HTR-8/SVneo (cell line): ENCODE results near the gene APOL2.
"Not testable (repeated sequence)": the region's sequence is repeated elsewhere in the genome, so short reads cannot be mapped to it uniquely, and the experiment has no call there.

Experiments used
- DNase-seq: peaks from one replicate; pipeline ENCODE4 v3.0.0; 2011; ENCODE audit warnings: low spot score, mixed read lengths; ENCODE audit not compliant: insufficient read length
- FAIRE-seq: peaks from 2 replicates; lab custom pipeline; 2011; peaks lifted over from hg19 to GRCh38; lab: Jason Lieb, UNC

The APOL2 gene, protein sequence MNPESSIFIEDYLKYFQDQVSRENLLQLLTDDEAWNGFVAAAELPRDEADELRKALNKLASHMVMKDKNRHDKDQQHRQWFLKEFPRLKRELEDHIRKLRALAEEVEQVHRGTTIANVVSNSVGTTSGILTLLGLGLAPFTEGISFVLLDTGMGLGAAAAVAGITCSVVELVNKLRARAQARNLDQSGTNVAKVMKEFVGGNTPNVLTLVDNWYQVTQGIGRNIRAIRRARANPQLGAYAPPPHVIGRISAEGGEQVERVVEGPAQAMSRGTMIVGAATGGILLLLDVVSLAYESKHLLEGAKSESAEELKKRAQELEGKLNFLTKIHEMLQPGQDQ

DNA sequence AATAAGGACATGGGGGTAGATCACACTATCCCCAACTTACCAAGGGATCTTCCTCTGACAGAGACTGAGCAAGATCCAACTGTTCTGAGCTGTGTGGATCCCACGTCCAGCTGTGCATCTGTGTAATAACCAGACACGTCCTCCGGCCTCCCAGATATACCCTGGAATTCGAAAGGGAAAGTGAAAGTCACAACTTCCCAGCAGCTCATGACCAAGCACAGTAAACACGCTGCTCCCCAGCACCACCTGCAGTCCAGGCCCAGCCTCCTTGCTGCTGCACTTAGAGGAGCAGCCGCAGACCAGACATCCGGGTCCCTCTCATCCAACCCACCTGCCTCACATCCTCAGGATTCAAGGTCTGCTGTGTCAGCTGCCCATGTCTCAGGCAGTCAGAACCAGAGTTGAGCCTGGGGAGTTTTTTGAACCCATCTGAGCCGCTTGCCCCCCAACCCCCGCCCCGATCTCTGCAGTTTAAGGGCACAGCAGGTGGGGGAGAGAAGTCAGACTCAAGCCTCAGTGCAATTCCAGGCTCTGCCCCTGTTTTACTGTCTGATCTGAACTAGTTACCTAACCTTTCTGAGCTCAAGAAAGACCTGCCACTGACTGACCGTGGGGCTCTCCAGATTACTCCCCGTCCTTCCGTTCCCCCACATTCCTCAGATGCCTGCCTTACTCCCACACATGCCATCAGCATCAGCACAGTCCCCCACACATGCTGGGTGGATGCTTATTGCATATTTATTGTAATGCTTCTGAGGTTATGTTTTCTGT is at the start of gene APOL2:
Gene APOL2, minus strand, starts transcription at position 127 of the 771 bp plus-strand sequence. CDS start 6,365 bp downstream, outside the sequence.
- peak; percentile 83 for DNase-seq
- FAIRE-seq: peak; percentile 71

DNA sequence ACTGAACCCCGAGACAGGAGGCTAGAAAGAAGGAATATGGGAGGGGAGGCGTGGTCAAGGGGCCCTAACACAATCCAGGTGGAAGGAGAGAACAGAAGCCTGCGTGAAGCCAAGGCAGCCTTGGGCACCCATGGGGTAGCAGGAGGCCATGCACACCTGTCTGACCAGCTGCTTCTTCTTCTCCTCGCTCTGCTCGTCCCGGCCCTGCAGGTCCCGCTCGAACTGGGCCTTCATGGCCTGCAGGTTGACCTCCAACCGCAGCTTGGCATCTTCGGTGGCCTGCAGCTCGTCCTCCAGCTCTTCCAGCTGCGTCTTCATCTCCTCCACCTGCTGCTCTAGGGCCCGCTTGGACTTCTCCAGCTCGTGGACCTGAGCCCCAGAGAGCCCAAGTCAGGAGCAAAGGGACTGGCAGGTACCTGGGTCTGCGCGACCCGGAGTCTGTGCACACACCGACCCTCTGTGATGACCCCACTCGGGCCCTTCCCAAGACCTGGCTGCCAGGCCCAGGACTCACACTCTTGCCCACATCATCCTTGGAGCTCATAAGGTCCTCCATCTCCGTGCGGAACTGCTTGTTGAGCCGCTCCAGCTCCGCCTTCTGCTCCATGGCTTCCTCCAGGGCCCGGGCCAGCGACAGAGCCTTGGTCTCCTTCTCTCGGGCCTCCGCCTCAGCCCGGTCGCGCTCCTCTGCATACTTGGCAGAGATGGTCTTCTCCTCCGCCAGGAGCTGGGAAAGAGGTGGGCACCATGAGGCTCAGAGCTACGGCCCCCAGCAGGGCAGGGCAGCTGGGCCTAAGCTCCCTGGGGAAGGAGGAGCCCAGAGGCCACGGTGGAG is 49.5 kb upstream of the APOL2 start:
- DNase-seq (no peak), FAIRE-seq (no peak)

DNA sequence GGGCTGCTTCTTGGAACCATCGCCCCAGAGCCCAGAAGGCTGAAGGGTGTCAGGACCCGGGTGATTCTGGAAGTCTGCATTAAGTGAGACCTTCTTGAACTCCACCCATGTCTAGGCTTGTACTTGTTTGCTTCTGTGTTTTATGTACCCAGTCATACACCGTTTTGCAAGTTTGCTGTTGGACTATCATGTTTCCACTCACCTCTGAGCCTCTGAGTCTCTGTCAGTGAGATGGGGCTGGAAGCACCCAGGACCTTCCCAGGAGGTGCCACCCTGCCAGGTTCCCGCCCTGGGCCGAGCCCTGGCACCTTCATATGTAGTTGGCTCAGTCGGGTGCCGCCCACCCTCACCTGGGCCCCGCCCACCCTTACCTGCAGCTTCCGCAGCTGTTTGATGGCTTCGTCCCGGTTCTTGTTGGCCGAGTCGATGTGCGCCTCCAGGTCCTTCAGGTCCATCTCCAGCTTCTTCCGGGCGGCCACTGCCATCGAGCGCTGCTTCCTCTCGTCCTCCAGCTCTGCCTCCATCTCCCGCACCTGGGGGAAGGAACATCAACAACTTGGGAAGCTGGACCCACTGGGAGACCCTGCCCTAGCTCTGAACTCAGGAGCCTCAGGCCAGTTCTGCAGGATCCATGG is 48.7 kb upstream of the APOL2 start:
- FAIRE-seq (no peak), DNase-seq (no peak)

DNA sequence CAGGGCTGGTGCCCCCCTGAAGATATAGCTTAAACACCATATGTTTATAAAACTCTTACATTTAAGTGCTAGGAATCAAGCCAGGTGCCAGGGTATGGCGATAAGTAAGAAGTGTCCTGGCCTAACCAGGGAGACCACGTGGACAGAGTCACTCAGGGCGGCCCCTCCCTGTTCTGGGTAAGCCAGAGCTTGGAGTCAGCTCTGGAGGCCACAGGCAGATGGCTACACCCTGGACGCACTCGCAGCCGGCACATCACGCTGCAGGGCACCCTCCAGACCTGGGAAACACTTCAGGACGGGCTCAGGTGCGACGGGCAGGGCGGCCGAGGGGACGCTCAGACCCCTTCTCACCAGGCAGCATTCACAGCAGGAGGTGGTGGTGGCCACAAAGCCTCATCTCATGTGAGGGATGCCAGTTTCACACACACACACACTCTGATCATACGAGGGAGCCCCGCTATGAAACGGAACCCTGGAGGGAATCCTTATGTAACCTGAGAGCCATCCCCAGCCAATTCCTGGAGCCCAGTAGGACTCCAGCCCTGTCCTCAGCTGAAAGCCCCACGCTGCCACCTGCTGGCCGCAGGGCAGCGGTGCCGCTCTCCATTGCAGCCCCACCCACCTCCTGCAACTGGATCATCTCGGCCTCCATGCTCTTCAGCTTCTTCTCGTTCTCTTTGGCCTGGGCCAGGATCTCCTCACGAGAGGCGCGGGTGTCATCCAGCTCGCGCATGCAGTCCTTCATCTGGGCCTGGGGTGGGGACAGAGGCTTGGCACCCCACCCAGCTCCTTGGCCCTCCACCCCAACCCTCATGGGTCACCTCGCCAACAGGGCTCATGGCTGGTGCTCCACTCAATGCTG is 47.0 kb upstream of the APOL2 start:
- DNase-seq (peak; percentile 70), FAIRE-seq (no peak)

DNA sequence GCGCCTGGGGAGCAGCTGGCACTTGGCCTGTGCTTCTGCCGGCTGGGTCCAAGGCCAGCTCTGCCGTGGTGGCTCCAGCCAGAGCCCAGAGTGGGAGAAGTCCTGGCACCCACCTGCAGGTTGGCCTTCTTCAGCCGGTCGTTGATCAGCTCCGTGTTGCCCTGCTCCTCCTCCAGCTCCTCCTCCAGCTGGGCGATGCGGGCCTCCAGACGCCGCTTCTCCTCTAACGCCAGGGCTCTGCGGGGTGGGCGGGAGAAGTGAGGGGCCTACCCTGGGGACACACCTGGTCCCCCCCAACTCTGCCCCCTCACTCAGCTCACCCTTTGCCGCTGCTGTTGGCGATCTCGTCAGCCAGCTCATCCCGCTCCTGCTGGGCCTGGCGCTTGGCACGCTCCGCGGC is 46.2 kb upstream of the APOL2 start:
- no peak for DNase-seq
- no peak for FAIRE-seq

DNA sequence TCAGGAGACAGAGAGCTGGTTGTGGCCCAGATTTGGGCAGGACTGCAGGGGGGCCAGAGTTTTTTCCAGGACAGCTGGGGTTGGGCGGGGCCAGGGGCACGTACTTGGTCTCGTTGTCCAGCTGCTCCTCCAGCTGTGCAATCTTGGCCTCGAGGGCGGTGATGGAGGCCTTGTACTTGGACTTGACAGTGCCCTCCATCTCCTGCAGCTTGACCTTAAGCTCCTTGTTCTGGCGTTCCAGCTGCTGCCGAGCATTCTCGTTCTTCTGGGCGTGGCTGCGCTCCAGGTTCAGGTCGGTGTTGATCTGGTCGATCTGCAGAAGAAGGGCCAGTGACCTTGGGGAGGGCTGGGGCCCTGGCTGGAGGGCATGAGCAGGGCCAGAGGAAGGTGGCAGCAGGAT is 45.7 kb upstream of the APOL2 start:
- DNase-seq: no peak
- no peak for FAIRE-seq

DNA sequence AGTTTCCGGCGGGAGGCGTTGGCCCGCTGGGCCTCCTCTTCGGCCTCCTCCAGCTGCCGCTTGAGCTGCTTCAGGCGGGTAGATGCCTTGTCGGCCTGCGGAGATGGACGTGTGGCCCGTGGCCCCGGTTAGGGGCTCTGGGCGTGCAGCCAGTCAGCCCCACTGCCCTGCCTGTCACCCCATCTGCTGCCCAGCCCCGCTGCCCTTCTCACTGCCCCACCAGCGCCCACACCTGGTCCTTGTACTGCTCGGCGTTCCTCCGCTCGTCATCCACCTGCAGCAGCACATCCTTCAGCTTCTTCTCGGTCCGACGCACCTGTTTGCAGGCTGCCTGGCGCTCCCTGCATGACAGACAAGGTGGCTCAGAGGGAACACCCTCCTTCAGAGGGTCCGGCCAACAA is 44.8 kb upstream of the APOL2 start:
- FAIRE-seq (no peak), DNase-seq (no peak)

DNA sequence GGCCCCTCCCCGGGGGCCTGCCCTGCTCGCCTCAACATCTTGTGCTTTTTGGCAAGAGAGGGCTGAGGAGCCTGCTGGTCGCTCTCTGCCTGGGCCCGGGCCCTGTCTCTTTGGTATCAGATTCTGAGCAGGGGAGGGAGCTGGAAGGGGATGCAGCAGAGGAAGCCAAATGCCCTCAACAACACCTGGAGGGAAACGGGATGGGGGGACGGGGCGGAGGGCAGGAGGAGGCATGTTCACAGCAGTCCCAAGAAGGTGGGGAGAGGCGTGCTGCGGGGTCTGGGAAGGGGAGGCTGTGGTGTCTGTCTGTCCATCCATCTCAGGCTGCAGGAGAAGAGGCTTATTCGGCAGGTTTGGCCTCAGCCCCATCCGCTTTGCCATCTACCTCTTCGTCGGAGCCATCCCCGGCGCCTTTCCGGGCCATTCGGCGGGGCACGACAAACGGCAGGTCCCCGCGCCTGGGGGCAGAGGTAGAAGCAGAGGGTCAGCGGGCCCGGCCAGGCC is 43.1 kb upstream of the APOL2 start:
- no peak for FAIRE-seq
- no peak for DNase-seq

DNA sequence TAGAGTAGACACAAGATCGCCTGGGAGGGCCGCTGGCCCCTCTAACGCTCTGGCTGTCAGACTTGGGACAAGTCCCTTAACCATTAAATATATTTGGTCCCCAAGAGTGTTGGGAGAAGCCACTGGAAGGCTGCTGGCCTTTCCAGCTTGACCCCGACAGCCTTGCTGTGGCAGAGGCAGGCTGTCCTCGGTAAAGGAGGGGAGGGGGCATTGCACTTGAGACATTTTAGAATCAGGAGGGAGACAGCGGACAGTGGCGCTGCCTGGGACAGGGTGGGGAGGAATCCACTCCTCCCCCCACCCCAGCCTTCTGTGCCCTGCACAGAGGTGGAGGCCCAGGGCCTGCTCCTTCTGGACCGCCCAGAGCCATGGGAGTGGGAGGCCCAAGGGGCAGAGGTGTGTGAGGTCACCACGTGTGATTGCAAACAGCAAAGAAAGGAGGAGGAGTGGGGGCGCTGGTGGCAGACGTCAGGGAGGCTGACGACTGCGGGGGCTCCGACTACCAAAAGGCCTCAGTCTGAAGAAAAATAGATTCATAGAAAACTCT is 42.5 kb upstream of the APOL2 start:
- DNase-seq (no peak), FAIRE-seq (no peak)

DNA sequence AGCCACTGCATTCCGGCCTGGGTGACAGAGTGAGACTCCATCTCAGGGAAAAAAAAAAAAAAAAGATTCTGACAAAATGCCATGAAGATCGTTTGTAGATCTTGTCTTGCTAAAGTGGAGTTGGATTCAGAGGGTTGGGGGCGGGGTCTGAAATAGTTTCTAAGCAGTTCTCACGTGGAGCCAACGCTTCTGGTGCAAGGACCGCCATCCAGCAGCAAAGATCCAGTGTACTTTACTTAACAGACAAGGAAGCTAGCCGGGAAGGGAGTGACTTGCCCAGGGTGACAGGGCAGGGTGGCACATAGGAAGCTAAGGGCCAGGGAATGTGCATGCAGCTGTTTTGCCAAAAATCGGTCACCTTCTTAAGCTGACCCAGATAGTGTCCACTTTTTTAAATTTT is 41.1 kb upstream of the APOL2 start:
- DNase-seq: no peak
- FAIRE-seq: no peak

DNA sequence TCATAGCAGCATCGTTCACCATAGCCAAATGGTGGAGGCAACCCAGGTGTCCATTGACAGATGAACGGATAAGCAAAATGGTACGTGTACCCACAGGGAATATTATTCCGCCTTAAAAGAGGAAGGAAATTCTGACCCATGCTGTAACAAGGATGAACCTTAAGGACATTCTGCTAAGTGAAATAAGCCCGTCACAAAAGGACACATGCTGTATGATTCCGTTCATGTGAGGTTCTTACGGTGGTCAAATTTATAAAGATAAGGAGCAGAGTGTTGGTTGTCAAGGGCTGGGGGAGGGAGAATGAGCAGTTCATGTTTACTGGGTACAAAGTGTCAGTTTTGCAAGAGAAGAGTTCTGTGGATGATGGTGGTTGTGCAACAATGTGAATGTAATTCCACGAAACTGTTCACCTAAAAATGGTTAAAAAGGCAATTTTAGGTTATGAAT is 39.9 kb upstream of the APOL2 start:
- FAIRE-seq (no peak), DNase-seq (no peak)

DNA sequence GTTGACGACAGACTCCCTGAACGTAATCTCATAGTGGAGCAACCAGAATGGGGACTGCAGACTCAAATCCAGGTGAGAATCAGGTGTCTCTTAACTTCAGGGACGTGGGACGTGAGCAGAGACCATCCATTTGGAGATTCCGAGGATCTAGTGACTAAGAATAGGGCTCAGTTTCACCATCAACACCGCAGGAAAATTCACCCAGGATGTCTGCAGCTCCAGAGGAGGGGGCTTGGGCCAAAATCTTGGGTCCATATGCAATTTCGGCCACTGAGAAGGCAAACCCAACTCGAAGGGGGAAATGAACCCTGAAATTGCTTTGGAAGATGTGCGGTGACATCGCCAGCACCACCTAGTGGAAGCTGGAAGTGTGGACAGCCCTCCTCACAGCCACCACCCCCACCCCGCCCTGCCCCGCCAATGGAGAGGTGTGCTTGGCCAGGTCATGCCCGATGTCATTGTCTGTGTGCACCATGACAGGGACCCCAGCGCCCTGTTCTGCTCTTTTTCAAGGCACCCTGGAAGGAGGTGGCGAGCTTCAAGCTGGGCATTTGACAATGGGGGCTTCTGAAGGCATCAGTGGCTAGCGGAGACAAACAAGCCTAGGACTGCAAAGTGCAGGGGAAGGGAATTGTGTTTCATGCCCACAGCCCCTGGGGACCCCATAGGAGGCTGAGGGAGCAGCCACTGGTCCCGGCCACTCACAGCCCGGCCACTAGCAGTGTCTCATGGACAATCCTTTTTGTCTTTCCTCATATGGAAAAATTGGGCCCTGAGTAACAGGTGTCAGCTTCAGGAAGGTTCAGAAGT is 38.4 kb upstream of the APOL2 start:
- peak; percentile 42 for FAIRE-seq
- peak; percentile 44 for DNase-seq

DNA sequence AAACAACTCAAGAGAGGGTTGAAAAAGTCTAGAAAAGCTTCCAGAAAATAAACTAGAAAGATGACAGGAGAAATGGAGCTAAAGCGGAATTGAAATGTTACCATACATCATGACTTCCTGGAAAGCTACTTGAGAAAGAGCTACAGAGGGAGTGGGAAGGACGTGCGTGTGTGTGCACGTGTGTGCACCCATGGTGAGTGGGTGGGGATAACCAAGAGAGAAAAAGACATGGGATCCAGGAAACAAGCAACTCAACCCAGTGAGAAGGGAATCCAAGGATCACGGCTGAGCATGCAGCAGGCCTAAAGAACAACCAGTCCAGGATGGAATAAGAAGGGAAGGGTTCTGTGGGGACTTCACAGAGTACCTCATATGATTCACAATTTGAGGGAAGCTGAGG is 35.2 kb upstream of the APOL2 start:
- DNase-seq: no peak
- FAIRE-seq: no peak

DNA sequence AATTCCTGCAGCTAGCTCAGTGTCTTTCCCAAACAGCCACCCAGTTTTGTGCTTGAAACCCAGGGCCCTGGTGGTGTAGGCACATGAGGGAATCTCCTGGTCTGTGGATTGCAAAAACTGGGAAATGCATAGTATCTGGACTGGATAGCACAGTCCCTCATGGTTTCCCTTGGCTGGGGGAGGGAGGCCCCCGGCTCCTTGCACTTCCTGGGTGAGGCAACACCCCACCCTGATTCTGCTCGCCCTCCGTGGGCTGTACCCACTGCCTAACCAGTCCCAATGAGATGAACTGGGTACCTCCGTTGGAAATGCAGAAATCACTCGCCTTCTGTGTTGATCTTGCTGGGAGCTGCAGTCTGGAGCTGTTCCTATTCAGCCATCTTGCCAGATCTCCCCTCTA is 32.6 kb upstream of the APOL2 start:
- DNase-seq, FAIRE-seq: not testable (repeated sequence)

DNA sequence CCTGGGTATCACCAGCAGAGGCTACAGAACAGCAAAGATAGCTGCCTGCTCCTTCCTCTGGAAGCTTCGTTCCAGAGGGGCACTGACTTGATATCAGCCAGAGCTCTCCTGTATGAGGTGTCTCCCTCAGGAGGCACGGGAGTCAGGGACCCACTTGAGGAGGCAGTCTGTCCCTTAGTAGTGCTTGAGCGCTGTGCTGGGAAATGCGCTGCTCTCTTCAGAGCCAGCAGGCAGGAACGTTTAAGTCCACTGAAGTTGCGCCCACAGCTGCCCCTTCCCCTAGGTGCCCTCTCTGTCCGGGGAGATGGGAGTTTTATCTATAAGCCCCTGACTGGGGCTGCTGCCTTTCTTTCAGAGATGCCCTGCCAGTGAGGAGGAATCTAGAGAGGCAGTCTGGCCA is 31.9 kb upstream of the APOL2 start:
- not testable (repeated sequence) for FAIRE-seq, DNase-seq

DNA sequence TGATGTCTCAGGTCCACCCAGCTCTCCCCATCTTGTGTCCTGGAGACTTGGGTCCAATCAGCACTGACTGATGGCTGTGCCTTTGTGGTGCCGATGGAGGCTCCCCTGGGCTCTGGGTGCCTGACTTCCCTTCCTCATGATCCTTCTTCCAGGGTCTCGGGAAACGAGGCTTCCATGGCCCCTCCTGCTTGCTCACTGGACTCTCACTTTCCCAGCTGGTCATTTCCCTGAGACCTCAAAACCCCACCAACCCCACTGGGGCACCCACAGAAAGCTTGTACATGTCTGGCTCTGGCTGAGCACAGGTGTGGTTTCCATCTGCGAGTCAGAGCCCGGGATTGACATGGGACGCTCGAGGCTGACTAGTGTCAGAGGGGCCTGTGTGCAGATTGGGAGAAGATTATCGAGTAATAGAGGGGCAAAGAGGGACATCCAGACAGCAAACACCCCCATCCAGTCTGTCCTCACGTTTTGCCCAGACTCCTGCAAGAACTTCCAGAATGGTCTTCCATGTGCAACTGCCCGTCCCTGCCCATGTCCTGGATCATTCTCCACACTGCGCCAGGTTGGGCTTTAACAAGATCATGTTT is 28.7 kb upstream of the APOL2 start:
- FAIRE-seq (no peak), DNase-seq (no peak)

DNA sequence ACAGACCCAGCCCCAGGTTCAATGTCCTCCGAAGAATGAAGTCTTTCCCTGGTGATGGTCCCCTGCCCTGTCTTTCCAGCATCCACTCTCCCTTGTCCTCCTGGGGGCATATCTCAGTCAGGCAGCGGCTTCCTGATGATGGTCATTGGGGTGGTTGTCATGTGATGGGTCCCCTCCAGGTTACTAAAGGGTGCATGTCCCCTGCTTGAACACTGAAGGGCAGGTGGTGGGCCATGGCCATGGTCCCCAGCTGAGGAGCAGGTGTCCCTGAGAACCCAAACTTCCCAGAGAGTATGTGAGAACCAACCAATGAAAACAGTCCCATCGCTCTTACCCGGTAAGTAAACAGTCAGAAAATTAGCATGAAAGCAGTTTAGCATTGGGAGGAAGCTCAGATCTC is 27.7 kb upstream of the APOL2 start:
- DNase-seq (no peak), FAIRE-seq (no peak)
